HepG2 (cell line): ENCODE measurements around the gene SLC29A1. TPM values are rescaled to one million over a fixed set of nuclear protein-coding genes. Genes with fewer than 3 reads are reported as not detected.

Experiments used
- ATAC-seq: fragments of 200-7000 bp; cut with Tn5 transposase; 3 replicates; pipeline ENCODE4 v1.9.1; 2020; ENCODE audit warnings: mild to moderate bottlenecking, moderate library complexity
- BruUV-seq: library from RNA; stranded (reverse); fragments of 400-500 nt; replicated peaks from 2 replicates; lab custom pipeline; 2021; lab: Mats Ljungman, UMichigan
- CTCF ChIA-PET: fragments of 300-600 bp; formaldehyde crosslinking; extraction: SDS; loops from one replicate; lab custom pipeline; 2021; ENCODE audit warnings: low total read pairs, inconsistent platforms, low intra/inter-chr PET ratio; lab: Yijun Ruan, JAX
- POLR2A ChIA-PET: fragments of 350-600 bp; sonication (Branson Sonifier 250); formaldehyde crosslinking; loops from one replicate; lab custom pipeline; 2020; ENCODE audit warnings: antibody characterized with exemption, inconsistent platforms; lab: Yijun Ruan, JAX
- DNase-seq: peaks from one replicate; pipeline ENCODE4 v3.0.0-alpha.2; 2015; ENCODE audit warnings: low spot score
- FAIRE-seq: peaks from 3 replicates; lab custom pipeline; 2011; peaks lifted over from hg19 to GRCh38; lab: Jason Lieb, UNC
- H2AFZ ChIP-seq: one replicate; pipeline ENCODE4 v1.6.1; 2011; ENCODE audit warnings: low read length, inconsistent platforms
- H3K27ac ChIP-seq: fragments of 300-600 bp; 3 replicates; pipeline ENCODE4 v1.8.0; 2011; ENCODE audit warnings: mixed run types, mild to moderate bottlenecking, mixed read lengths, low read length, inconsistent platforms; ENCODE audit not compliant: insufficient read depth; ENCODE audit errors: extremely low read length
- H3K27me3 ChIP-seq, 2 experiments: fragments of 200-600 bp in 1 of 2; 2 replicates in 1 of 2; 3 replicates in 1 of 2; pipeline versions ENCODE4 v1.6.0 to v1.8.0; 2011; ENCODE audit warnings: low read length in 2 of 2, mild to moderate bottlenecking in 2 of 2, moderate library complexity in 2 of 2, inconsistent platforms in 1 of 2; ENCODE audit not compliant: insufficient read depth in 2 of 2, control insufficient read depth in 1 of 2
- H3K36me3 ChIP-seq, 2 experiments: fragments of 200-600 bp in 1 of 2; replicated peaks in 1 of 2; 2 replicates in 1 of 2; 3 replicates in 1 of 2; pipeline versions ENCODE4 v1.5.1 to v1.8.0; 2011; ENCODE audit warnings: low read length in 2 of 2, inconsistent platforms in 1 of 2; ENCODE audit not compliant: insufficient read depth in 2 of 2, control insufficient read depth in 1 of 2
- H3K4me1 ChIP-seq: 2 replicates; pipeline ENCODE4 v1.5.1; 2012; ENCODE audit warnings: low read length, inconsistent platforms; ENCODE audit not compliant: insufficient read depth
- H3K4me2 ChIP-seq: 2 replicates; pipeline ENCODE4 v1.6.0; 2011; ENCODE audit warnings: low read depth, low read length, inconsistent platforms
- H3K4me3 ChIP-seq, 3 experiments: fragments of 200-600 bp in 1 of 3; sonication (generic), shearing (Covaris generic) in 1 of 3; replicated peaks in 1 of 3; 2 replicates each; pipeline ENCODE4 v1.5.1; 2011 to 2016; ENCODE audit warnings: low read length in 3 of 3, inconsistent platforms in 2 of 3, low read depth in 2 of 3, mild to moderate bottlenecking in 2 of 3, control low read depth in 1 of 3, mixed read lengths in 1 of 3; ENCODE audit not compliant: insufficient read depth in 1 of 3
- H3K79me2 ChIP-seq: one replicate; pipeline ENCODE4 v1.6.1; 2011; ENCODE audit warnings: low read length, inconsistent platforms; ENCODE audit not compliant: insufficient read depth
- H3K9ac ChIP-seq: 2 replicates; pipeline ENCODE4 v1.6.0; 2011; ENCODE audit warnings: mild to moderate bottlenecking, low read depth, low read length, inconsistent platforms; ENCODE audit not compliant: insufficient read depth
- H3K9me3 ChIP-seq: 2 replicates; pipeline ENCODE4 v1.5.1; 2012; ENCODE audit warnings: mild to moderate bottlenecking, low read length
- H4K20me1 ChIP-seq: 2 replicates; pipeline ENCODE4 v1.6.0; 2011; ENCODE audit warnings: inconsistent platforms, mild to moderate bottlenecking, low read length, moderate library complexity; ENCODE audit not compliant: insufficient read depth
- BCL6 ChIP-seq: IDR thresholded peaks from 2 replicates; pipeline ENCODE4 v1.6.1; 2016; ENCODE audit warnings: missing genetic modification reagents, missing compliant biosample characterization
- CBX5 ChIP-seq: sonication (generic); formaldehyde crosslinking; IDR thresholded peaks from 2 replicates; pipeline ENCODE4 v1.4.0; 2020; ENCODE audit warnings: missing genetic modification reagents, borderline replicate concordance
- ELF1 ChIP-seq: sonication (generic); formaldehyde crosslinking; IDR thresholded peaks from 2 replicates; pipeline ENCODE4 v1.4.0; 2020; ENCODE audit warnings: missing genetic modification reagents
- EP300 ChIP-seq, 3 experiments: sonication (generic) in 1 of 3; formaldehyde crosslinking in 1 of 3; IDR thresholded peaks; 2 replicates each; pipeline versions ENCODE4 v1.5.1 to v1.6.1; 2011 to 2020; ENCODE audit warnings: low read depth in 2 of 3, low read length in 2 of 3, borderline replicate concordance in 1 of 3, improper control_type of control experiment in 1 of 3, mild to moderate bottlenecking in 1 of 3, missing genetic modification reagents in 1 of 3, moderate library complexity in 1 of 3
- FOXO4 ChIP-seq: sonication (generic); formaldehyde crosslinking; conservative IDR thresholded peaks from 2 replicates; pipeline ENCODE4 v1.8.1; 2023; ENCODE audit warnings: missing genetic modification reagents
- HMGA1 ChIP-seq: sonication (generic); formaldehyde crosslinking; conservative IDR thresholded peaks from 2 replicates; pipeline ENCODE4 v1.4.0; 2020; ENCODE audit warnings: missing genetic modification reagents
- HNF4G ChIP-seq, 2 experiments: sonication (generic) in 1 of 2; formaldehyde crosslinking in 1 of 2; IDR thresholded peaks; 2 replicates each; pipeline versions ENCODE4 v1.4.0 to v1.6.1; 2011 to 2020; ENCODE audit warnings: borderline replicate concordance in 2 of 2, low read depth in 2 of 2, mild to moderate bottlenecking in 2 of 2, low read length in 1 of 2, missing genetic modification reagents in 1 of 2, moderate library complexity in 1 of 2
- KDM3A ChIP-seq: IDR thresholded peaks from 2 replicates; pipeline ENCODE4 v1.6.1; 2018; ENCODE audit warnings: low read depth, missing compliant biosample characterization
- SYNCRIP ChIP-seq: fragments of 200-400 bp; formaldehyde crosslinking; IDR thresholded peaks from 2 replicates; pipeline ENCODE4 v1.6.1; 2018; ENCODE audit warnings: mild to moderate bottlenecking, low read depth, low read length; ENCODE audit not compliant: insufficient read depth
- ZFP36L1 ChIP-seq: sonication (generic); formaldehyde crosslinking; IDR thresholded peaks from 2 replicates; pipeline ENCODE4 v1.8.0; 2022; ENCODE audit warnings: mild to moderate bottlenecking, missing genetic modification reagents, moderate library complexity
- ZNF180 ChIP-seq: sonication (generic); formaldehyde crosslinking; IDR thresholded peaks from 2 replicates; pipeline ENCODE4 v1.4.0; 2020; ENCODE audit warnings: low read depth, missing genetic modification reagents, borderline replicate concordance
- ZNF331 ChIP-seq: sonication (generic); formaldehyde crosslinking; IDR thresholded peaks from 2 replicates; pipeline ENCODE4 v1.4.0; 2020; ENCODE audit warnings: missing genetic modification reagents
- ZNF468 ChIP-seq: sonication (generic); formaldehyde crosslinking; IDR thresholded peaks from 2 replicates; pipeline ENCODE4 v1.8.0; 2022; ENCODE audit warnings: mild to moderate bottlenecking, moderate library complexity, missing genetic modification reagents
- ZNF556 ChIP-seq: sonication (generic); formaldehyde crosslinking; IDR thresholded peaks from 2 replicates; pipeline ENCODE4 v1.4.0; 2020; ENCODE audit warnings: mild to moderate bottlenecking, missing genetic modification reagents, borderline replicate concordance
- WGBS: methylation state at CpG from one replicate; pipeline ENCODE4 v1.1.6; 2017; ENCODE audit warnings: low lambda C conversion rate; 5-methylcytosine and 5-hydroxymethylcytosine counted together
- in situ Hi-C: cut with HindIII; loops from 2 replicates; pipeline ENCODE4 v1.10.0; 2017; ENCODE audit warnings: low pct_unique_long_range_greater_than_20kb; ENCODE audit not compliant: extremely low pct_ligation_motif_present
- intact Hi-C: fragments of 100-400 bp; cut with micrococcal nuclease; formaldehyde crosslinking; loops from one replicate; pipeline ENCODE4 v1.10.0; 2022; ENCODE audit not compliant: unreplicated experiment
- polyA plus RNA-seq, 8 experiments: library from polyadenylated mRNA; depleted of rRNA in 3 of 8; stranded (reverse) in 7 of 8; unstranded in 1 of 8; fragments of >200 nt; fragmentation: Illumina TruSeq in 4 of 8; extraction: Trizol in 4 of 8; gene quantifications; 2 replicates each; pipeline versions ENCODE4 v1.2.1 to v1.2.3, GENCODE V29; 2011 to 2016; ENCODE audit warnings: low read depth in 4 of 8, missing spikeins in 1 of 8, mixed read lengths in 1 of 8; ENCODE audit not compliant: insufficient read depth in 1 of 8
- total RNA-seq, 5 experiments: library from RNA; depleted of rRNA; stranded (reverse); fragments of >200 nt; fragmentation: Illumina TruSeq; extraction: Trizol; gene quantifications; 2 replicates each; pipeline ENCODE4 v1.2.3, GENCODE V29; 2016; ENCODE audit warnings: low read depth in 1 of 5
- TF ChIP-seq, protein P1 (sequence below): sonication (generic); formaldehyde crosslinking; IDR thresholded peaks from 2 replicates; pipeline ENCODE4 v1.8.0; 2023; ENCODE audit warnings: mild to moderate bottlenecking, missing genetic modification reagents
- TF ChIP-seq, protein P2 (sequence below): sonication (generic); formaldehyde crosslinking; conservative IDR thresholded peaks from 2 replicates; pipeline ENCODE4 v1.8.0; 2022; ENCODE audit warnings: low read depth, missing genetic modification reagents

The SLC29A1 gene
- total and polyA plus RNA-seq, 2 of the 13 experiments (the other 11 are each of a cell fraction or from before 2014, with no cell fraction given) = 43.2 to 106 TPM

GRCh38 chr6:44219815-44220784 lies 3.3 kb upstream of the SLC29A1 start (continued):
- TF ChIP-seq HNF4G (IDR thresholded peaks at IDR 0.05; ENCODE audit: borderline replicate concordance, low read depth, low read length) = no peak
- TF ChIP-seq HNF4G (CRISPR knock-in tag; IDR thresholded peaks at IDR 0.05; ENCODE audit: borderline replicate concordance, low read depth) = no peak
- TF ChIP-seq KDM3A = no peak
- no peak for TF ChIP-seq BCL6

DNA sequence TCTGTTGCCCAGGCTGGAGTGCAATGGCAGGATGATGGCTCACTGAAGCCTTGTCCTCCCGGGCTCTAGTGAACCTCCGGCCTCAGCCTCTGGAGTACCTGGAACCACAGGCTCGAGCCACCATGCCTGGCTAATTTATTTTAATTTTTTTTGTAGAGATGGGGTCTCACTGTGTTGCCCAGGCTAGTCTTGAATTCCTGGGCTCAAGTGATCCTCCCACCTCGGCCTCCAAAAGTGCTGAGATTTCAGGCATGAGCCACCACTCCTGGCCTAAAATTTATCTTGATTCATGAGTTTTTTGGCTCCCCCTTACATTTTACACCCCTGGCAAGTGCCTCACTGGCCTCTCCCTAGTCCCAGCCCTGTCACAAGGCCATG lies 2.5 kb upstream of the SLC29A1 start:
- Histone ChIP-seq H3K4me1 (peaks cover 87% of the 10 kb centered on the region), H2AFZ (no peak overlapping the region), H3K79me2 (peaks cover 16% of the 10 kb centered on the region), H3K4me2 (peak overlapping the region; percentile 66), H3K9me3 (no peaks in the 10 kb centered on the region), H3K27me3 (peaks cover 1 to 14% of the 10 kb centered on the region in 2 experiments; a peak in 4 of 5 replicates), H3K4me3 (no peak overlapping the region), H4K20me1 (no peaks in the 10 kb centered on the region), H3K36me3 (no peaks in the 10 kb centered on the region), H3K27ac (no peak overlapping the region), H3K9ac (no peak overlapping the region; the same call in 1 of the 2 replicates)
- intact Hi-C loops = loop anchor here (1.0 kb wide), 2 partner anchors 13 to 49 kb away; no protein-coding TSS in a partner anchor
- in situ Hi-C loops = loop anchor here (5.0 kb wide), 1 partner anchor 49 kb away; no protein-coding TSS in a partner anchor
- no peak for FAIRE-seq
- WGBS = 79% methylated on average over 4 of the region's 4 CpGs
- BruUV-seq = no TSS peak
- ChIA-PET CTCF (interaction anchor here (0.6 to 3.2 kb wide), 3 partner anchors 13 to 37 kb away, joined by 3 to 18 read pairs (median 4); no protein-coding TSS in a partner anchor), POLR2A (interaction anchor here (0.8 to 4.4 kb wide), 6 partner anchors 15 to 98 kb away, joined by 3 to 61 read pairs (median 4); partner anchors contain the start of genes AARS2, HSP90AB1 and SLC35B2)
- no peak for ATAC-seq
- no peak for DNase-seq
- TF ChIP-seq ZNF556 (CRISPR knock-in tag) (no peak), ZNF180 (CRISPR knock-in tag) (no peak), ZFP36L1 (CRISPR knock-in tag) (no peak), SYNCRIP (no peak), ZNF468 (CRISPR knock-in tag) (0 out of 2 replicates have a peak, but pooled peaks have one; percentile 21), CBX5 (CRISPR knock-in tag) (no peak), ZNF331 (CRISPR knock-in tag) (0 out of 2 replicates have a peak, but pooled peaks have one; percentile 1), EP300 (IDR thresholded peaks at IDR 0.05; ENCODE audit: low read depth in 2 of 2, low read length in 2 of 2) (0 out of 4 replicates have a peak, but pooled peaks of 1 of the 2 experiments have one; percentile 4), EP300 (CRISPR knock-in tag; IDR thresholded peaks at IDR 0.05; ENCODE audit: borderline replicate concordance) (no peak), HMGA1 (CRISPR knock-in tag) (no peak), ELF1 (CRISPR knock-in tag) (no peak), FOXO4 (CRISPR knock-in tag) (no peak)
- TF ChIP-seq, protein P1, sequence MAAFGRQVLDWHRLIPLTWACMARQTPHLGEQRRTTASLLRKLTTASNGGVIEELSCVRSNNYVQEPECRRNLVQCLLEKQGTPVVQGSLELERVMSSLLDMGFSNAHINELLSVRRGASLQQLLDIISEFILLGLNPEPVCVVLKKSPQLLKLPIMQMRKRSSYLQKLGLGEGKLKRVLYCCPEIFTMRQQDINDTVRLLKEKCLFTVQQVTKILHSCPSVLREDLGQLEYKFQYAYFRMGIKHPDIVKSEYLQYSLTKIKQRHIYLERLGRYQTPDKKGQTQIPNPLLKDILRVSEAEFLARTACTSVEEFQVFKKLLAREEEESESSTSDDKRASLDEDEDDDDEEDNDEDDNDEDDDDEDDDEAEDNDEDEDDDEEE (CRISPR knock-in tag) = 0 out of 2 replicates have a peak, but pooled peaks have one; percentile 21
- TF ChIP-seq, protein P2, sequence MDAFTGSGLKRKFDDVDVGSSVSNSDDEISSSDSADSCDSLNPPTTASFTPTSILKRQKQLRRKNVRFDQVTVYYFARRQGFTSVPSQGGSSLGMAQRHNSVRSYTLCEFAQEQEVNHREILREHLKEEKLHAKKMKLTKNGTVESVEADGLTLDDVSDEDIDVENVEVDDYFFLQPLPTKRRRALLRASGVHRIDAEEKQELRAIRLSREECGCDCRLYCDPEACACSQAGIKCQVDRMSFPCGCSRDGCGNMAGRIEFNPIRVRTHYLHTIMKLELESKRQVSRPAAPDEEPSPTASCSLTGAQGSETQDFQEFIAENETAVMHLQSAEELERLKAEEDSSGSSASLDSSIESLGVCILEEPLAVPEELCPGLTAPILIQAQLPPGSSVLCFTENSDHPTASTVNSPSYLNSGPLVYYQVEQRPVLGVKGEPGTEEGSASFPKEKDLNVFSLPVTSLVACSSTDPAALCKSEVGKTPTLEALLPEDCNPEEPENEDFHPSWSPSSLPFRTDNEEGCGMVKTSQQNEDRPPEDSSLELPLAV (CRISPR knock-in tag) = no peak
